T-helper 2 cell treated with Interferon-gamma antibody and Interleukin-4, amounts not matched to agents 100 ng/mL and 5 ng/mL, for 36 hours (primary cell): ENCODE measurements around the gene SOX18. TPM values are rescaled to one million over a fixed set of nuclear protein-coding genes. Genes with fewer than 3 reads are reported as not detected.

Source experiments
- intact Hi-C: fragments of 100-400 bp; cut with micrococcal nuclease; formaldehyde crosslinking; loops from one replicate; pipeline ENCODE4 v1.15.1; 2023
- total RNA-seq: library from RNA; stranded (reverse); gene quantifications from 2 replicates; pipeline ENCODE4 v1.2.3, GENCODE V29; 2022

SOX18 gene
- total RNA-seq, 1 donor from 2014 or later = 0.75 TPM

DNA sequence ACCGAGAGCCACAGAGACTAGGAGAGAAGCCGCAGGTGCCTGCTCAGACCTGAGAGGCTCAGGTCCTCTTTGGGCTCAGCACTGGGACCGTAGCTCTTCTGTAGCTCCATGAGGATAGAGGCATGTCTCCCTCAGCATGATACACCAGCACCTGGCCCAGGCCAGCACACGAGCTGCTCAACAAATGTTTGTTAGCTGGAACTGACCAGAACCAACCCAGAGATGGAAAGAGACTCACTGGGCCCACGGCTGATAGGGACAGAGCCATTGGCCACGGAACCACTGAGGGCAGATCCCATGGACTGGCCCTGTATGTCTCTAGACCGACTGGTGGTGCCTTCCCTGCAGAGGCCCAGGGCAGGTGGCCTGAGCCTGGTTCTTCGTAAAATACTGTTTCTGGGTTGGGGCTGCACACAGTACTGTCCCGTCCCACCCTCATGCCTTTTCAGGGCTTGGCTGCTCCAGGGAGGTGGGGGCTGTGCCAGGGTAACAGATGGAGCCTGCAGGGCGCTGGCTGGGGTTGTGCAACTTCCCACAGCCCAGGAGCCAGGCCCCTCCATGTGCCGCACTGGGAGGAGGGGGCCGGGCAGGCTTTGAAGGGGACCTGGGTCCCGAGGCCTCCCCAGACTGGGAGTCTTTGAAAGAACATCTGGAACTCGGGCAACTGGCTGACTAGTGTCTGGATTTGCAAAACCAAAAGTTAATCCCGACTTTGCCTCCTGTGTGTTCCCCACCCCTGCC lies 8.2 kb downstream of the SOX18 start:
- intact Hi-C loops = no loop called here

DNA sequence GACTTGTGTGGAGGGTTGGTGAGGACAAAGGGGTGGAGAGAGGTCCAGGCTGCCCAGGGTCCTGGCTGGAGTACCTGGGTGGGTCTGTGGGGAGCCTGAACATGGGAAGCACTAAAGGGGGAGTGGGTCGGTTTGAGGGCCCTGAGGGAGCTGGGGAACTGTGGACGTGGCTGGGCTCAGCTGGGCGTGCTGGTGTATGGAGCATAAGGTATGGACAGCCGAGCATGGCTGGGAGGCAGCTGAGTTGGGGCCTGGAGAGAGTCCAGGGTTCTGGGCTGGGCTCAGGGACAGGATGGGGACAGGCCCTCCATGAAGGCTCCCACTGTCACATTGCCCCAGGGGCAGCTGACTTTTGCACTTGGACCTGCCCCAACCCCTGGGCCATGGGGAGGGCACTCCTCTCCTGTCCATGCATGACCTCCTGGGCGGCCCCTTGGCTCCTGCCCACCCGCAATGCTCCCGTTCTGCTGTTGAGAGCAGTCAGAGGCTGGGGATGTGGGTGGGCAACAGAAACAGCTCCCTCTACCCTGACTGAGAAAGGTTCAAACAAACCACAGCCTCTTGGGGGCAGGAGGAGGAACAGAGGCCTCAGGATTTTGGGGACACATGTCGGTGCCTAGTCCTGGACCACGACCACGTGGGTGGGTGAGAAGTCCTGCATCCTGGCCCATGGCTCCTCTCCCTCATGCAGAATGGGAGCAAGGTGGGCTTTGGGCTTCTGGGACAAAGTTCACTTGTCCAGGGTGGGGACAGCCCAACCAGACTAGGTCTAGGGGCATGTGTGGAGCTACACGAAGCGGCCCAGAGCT lies 9.0 kb downstream of the SOX18 start:
- intact Hi-C loops = no loop called here

DNA sequence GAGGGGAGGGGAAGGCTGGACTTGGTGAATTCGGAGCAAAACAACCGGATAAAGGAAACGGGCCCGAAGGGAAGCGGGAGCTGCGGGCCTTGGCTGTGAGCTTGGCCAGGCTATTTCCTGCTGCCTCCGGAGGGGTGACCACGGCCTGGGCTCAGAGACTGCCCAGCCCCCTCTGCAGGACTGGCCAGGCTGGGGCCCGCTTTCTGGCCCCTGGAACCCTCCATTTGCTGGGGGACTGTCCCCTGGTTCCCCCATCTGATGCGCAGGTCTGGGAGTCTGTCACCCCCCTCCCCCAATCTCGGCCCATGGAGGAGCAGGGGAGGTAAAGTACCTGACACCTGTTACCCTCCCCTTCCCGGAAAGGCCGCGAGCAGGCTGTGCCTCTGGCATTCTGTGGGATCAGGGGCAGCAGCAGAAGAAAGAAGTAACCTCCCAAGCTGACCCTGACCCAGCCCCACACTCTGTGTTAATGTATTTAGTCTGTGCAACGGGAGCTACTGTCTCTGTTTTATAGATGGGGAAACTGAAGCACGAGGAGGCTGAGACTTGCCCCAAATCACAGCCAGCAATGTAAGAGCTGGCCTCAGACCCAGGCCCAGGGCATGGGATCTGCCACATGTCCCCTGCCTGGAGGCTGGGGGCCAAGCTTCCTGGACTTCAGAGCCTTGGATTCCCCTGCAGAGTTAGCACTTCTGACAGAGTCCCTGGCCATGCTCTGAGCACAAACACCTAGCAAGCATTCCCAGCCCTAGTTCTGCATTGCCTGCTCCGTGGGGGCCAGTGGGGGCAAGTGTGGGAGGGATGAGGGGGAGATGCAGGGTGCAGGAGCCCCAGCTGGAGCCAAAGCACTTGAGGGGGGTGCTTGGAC lies 9.9 kb downstream of the SOX18 start:
- intact Hi-C loops = loop anchor here (2.0 to 5.0 kb wide), 3 partner anchors 17 to 81 kb away; partner anchors contain the start of gene RGS19

DNA sequence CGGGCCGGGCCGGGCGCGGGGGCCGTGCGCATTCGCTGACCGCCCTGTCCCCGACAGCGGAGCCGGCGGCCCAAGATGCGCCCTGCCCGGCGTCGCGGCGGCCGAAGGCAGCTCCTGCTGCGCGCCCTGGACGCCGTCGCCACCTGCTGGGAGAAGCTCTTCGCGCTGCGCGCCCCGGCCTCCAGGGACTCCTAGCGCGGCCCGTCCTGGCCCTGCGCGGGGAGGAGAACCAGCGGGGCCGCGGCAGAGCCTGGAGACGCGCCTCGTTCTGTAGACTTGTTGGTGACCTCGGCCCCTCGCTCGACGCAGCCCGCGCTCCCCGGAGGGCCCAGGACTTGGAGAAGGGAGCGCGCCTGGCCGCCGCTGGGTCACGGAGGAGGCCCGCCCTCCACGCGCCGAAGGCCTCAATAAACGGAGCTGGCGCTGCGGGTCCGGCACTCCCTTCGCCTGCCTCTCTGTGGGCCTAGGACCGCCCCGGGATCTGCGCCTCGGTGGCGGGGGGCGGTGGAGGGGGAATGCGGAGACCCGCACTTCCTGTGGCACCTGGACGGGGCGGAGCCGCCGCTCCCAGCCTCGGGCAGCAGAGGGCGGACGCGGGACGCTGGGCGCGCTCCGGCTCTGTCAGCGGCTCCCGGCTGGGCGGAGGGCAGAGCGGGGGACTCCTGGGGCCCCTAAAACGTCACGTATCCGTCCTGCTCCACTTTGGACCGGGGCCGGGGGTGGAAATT lies 10.7 kb downstream of the SOX18 start:
- intact Hi-C loops = loop anchor here (1.0 to 5.0 kb wide), 5 partner anchors 11 to 82 kb away; partner anchors contain the start of genes RGS19 and SOX18

DNA sequence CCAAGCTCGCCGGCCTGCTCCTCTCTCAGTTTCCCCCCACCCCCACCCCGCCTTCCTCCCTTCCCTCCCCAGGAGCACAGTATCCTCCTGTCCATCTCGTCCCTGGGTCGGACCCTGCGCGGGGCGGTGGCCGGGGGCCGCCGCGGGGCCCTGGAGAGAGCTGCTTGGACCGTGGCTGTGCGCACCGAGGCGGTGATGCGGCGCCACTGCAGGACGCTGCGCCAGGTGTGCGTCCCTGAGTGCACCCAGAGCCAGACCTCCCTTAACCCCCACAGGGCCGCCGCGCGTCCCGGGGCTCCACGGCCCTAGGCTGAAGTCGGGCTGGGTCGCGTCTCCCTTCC lies 11.2 kb downstream of the SOX18 start:
- intact Hi-C loops = loop anchor here (1.0 to 5.0 kb wide), 5 partner anchors 11 to 83 kb away; partner anchors contain the start of genes RGS19 and SOX18

DNA sequence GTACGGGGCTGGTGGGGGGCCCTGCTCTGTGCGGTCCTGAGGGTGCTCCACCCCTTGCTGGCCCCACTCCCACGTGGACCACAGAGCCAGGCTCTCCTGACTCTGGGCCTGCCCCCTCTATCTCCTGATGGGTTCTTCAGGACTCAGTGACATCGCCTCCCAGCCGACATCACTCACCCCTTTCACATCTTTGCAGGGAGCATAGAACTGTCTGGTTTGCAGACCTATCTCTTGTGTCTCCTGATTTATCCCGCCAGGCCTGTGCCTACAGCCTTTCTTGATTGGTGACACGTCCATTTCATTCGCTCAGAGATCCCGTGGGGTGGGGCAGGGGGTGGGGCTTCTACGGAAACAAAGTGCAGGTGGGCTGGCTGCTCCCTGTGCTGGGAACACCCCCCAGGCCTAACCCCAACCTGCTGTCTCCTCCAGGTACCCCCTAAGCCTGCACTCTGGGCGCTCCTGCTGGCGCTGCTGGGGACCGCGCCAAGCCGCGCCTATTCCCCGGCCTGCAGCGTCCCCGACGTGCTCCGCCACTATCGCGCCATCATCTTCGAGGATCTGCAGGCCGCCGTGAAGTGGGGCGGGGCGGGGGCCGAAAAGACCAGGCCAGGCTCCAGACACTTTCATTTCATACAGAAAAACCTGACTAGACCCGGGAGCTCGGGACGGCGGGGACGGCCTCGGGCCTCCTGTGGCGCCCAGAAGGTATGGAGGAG lies 11.8 kb downstream of the SOX18 start:
- intact Hi-C loops = loop anchor here (1.0 to 5.0 kb wide), 5 partner anchors 12 to 83 kb away; partner anchors contain the start of genes RGS19 and SOX18

DNA sequence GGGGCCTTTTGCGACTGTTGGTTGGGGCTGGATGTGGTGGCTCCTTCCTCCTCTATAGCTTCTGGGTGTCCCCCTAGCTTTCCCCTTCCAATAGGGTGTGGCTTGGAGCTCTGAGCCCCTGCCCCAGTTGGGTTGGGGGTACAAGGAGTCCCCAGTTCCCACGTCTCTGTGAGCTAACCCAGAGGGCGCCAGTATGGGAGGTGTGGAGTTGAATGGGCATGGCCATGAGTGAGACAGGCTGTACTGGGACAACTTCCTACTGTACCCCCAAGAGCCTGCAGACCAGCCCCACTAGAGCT lies 12.3 kb downstream of the SOX18 start:
- intact Hi-C loops = loop anchor here (5.0 kb wide), 1 partner anchor 40 kb away; the partner anchor contains the start of gene RGS19

DNA sequence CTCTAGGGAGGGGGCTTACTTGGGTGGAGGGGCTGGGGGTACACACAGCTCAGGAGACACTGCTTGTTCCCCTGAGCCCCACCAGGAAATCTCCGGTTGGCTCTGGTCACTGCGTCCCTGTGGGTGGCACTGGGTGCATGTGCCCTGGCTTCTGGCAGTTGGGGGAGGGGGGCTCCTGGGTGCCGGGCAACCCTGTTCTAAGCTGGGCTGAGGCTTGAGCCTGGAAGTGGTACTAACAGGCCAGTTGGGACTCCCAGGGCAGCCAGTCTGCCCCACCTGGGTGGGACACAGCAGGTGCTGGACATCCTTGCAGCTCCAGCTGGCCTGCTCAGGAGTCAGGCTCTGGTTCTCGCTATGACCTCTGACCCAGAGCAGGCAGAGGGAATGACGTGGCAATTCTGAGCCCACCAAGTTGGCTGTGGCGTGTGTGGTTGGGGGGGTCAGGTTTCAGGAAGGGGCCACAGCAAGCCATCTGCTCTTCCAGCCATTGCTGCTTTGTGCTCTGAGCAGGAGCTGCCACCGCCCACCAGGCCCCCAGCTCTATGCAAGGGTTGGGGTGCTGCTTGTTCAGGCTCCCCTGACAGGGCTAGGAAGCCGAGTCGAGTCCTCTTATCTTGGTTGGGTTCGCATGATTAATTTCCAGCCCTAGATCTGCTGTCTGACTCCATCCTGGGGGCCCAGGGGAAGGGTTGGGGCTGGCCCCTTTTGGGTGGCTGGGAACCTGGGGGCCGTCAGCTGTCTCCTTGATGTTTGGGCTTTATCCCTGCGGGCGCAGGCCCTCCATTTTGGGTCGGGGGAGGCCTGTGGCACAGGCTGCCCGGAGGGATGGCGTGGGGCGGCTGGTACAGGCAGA lies 12.9 kb downstream of the SOX18 start:
- intact Hi-C loops = loop anchor here (5.0 kb wide), 1 partner anchor 41 kb away; the partner anchor contains the start of gene RGS19

DNA sequence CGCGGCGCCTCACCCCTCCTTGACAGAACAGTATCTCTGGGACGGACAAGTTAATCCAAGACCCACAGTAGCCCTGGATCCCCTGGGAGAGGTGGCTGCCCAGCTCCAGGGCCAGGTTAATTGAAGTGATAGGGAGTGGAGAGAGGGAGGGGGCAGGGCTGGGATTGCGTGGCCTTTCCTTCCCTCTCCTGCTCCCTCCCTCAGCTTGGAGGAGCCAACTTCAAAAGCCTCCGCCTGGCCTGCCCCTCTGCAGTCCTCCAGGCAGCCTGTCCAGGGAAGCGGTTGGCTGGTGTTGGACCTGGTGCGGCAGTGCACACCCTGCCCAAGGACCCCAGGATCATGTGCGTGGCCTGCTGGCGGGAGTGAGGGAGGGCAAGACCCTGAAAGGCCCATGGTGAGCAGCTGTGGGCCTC lies 13.5 kb downstream of the SOX18 start, which contains the start of gene C20orf204:
Gene C20orf204, plus strand, starts transcription at position 250 of the 413 bp plus-strand sequence. Its CDS starts 142 bp downstream, at position 392.
- intact Hi-C loops = loop anchor here (5.0 kb wide), 1 partner anchor 41 kb away; the partner anchor contains the start of gene RGS19

DNA sequence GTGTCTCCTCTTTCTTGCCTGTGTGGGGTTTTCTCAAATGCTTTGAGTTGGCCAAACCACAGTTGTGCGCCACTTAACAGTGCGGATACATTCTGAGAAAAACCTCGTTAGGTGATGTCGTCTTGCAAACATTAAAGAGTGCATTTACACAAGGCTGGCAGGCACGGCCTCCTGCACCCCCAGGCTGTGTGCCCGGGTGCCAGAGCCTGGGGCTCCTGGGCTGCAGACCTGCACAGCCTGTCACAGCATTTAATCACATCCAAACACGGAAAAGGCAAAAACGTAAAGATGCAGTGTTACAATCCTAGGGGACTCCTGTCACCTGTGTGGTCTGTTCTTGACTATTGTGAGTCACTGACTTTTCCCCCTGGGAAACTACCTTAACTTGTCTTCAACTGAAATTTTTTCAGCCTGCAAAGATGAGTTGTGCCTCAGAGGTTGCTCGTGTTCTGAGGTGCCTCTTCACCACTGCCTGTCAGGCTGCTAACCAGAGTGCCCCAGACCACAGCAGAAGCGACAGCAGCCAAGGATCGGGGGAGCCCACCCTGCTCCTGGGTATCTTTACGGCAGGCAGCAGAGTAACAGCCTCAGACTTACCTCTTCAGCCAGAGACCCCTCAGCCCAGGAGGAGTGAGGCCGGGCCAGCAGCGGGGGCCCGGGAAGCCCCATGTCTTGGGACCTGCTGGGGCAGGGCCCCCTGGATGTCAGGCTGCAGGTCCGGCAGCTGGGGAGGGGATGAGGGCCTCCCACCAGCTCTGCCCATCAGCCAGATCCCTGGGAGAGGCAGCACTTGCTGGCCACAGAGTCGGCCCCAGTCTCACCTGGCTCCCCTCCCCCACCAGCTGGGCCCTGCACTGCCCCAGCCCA lies 14.1 kb downstream of the SOX18 start:
- intact Hi-C loops = loop anchor here (5.0 kb wide), 1 partner anchor 42 kb away; the partner anchor contains the start of gene RGS19

DNA sequence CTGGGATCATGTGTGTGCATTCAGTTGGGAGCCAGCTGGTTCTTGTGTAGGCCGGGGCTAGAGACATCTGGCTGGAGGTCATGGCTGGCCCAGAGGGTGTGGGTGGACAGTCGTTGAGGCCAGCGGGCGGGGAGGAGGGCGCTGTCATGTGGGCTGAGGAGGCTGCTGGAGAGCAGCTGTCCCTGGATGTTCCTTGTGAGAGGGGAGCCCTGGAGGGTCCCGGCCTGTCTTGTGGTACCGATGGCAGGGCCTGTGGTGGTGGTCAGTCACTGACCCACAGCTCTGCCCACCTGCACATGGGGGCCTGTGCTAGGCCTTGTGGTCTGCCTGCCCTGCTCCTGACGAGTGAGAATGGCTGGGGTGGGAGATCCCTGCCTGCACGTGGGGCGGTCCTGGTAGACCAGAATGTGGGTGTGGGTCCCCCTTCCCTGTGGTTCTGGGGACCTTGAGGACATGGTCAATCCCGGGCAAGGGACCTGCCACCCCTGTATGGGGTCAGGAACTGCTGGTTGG lies 15.4 kb downstream of the SOX18 start:
- intact Hi-C loops = no loop called here

DNA sequence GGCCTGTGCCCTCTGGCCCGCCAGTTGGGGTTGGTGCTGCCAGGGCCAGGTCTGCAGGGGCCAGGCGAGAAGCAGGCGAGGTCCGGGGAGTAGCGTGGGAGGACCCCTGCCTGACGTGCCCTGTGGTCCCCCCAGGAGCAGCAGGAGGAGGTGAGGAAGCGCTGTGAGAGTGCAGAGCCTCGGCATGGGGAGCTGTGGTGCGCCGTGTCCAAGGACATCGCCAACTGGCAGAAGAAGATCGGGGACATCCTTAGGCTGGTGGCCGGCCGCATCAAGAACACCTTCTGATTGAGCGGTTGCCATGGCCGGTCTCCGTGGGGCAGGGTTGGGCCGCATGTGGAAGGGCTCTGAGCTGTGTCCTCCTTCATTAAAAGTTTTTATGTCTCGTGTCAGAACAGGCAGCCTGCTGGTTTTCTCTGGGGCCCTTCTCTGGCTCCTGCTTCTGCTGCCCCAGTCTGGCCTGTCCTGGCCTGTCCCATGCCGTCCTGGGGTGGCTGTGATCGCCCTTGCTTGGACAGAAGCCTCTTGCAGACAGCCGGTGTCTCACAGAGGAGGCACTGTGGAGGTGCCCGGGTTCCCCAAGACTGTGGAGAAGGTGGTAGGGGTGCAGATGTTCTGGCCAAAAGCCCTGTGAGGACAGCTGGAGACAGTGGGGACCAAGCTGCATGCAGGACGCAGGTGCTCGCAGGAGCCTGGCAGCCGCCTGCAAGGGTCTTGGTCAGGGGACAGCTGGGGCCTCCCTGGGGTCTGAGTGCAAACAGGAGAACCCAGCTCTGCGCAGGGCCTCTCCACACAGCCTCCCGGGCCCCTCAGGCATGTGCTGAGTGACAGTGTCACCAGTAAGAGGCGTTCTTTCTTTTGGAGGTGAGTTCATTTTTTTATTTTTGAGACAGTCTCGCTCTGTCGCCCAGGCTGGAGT lies 16.5 kb downstream of the SOX18 start:
- intact Hi-C loops = no loop called here

DNA sequence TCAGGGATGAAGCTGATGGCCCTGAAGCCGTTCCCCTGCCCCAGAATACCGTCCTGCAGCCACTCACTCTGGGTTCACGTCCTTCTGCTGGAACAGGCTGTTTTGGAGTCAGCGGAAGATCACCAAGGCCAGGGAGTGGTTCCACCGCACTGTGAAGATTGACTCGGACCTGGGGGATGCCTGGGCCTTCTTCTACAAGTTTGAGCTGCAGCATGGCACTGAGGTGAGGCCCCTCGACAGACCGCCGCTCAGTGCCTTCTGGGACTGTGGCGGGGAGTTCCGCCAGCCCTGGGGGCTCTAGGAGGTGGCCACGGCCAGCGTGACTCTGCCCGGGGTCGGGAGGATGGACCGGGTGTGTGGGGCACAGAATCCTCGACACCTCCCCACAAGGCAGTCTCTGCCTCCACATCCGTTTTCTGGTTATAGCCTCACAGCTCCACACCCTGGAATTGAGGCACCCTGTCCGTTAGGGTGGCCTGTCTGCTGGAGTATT lies 17.6 kb downstream of the SOX18 start:
- intact Hi-C loops = no loop called here

DNA sequence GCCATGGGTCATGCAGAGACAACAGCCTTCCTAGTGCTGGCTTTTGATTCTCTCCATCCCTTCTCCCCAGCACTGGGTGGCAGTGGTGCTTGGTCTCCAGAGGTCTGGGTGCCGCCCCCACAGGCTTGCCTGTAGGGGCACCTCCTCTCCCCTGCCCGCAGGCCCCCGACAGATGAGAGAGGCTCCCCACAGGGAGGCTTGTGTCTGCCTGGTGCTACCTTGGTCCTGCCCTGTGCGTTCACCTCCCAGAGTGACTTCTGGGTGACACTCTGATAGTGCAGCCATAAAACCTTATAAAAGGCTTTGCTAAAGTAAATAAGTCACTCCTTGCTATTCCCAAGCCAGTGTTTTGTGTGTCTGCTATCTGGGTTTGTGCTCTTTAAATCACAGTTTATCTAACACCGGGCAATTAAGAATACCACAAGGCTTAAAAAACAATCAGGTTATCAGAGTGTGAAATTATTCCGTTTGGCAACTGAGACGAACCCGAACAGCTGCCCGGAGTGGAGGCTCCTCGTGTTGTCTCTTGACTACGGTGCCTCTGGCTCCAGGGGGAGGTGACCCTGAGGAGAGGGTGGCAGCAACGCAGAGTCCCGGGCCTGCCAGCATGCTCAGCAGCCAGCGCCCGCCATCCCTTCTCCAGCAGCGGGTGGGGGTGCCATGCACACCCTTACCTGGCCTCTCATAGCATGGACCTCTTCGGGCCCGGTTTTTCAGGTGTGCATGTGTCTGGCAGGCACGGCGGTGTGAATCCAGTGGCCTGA lies 18.9 kb downstream of the SOX18 start:
- intact Hi-C loops = no loop called here

DNA sequence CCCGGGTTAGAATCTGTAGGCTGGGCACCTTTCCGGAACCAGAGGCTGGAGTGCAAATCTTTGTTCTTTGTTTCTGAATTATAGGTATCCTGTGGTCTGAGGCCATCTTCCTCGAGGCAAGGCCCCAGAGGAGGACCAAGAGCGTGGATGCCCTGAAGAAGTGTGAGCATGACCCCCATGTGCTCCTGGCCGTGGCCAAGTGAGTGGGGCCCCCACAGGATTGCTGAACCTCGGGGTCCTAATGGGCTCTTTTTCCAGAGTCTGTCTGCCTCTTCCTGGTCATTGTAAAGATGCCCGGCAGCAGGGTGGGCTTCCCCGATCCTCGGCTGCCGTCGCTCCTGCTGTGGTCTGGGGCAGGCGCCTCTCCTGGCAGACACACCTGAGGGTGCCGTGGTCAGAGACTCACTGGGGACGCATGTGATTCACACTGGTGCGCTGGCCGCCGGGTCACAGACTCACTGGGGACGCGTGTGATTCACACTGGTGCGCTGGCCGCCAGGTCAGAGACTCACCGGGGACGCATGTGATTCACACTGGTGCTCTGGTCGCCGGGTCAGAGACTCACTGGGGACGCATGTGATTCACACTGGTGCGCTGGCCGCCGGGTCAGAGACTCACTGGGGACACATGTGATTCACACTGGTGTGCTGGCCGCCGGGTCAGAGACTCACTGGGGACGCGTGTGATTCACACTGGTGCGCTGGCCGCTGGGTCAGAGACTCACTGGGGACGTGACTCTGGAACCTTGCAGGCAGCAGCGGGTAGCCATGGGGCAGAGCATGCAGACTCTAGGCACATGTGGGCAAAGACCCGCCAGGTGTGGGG lies 19.9 kb downstream of the SOX18 start:
- intact Hi-C loops = no loop called here
